CD4-positive, alpha-beta T cell (primary cell): ENCODE data around the gene LAMP5. TPM values are rescaled to one million over a fixed set of nuclear protein-coding genes. Genes with fewer than 3 reads are reported as not detected.

ENCODE experiments used
- ATAC-seq: fragments of 200-7000 bp; cut with Tn5 transposase; one replicate; pipeline ENCODE4 v1.10.0; 2022; ENCODE audit warnings: mild to moderate bottlenecking; ENCODE audit not compliant: poor library complexity
- CTCF ChIA-PET: fragments of 350-600 bp; sonication (Branson Sonifier 250); formaldehyde crosslinking; loops from one replicate; lab custom pipeline; 2021; ENCODE audit warnings: antibody characterized with exemption, inconsistent platforms; lab: Charles Lee
- POLR2A ChIA-PET: fragments of 350-600 bp; sonication (Branson Sonifier 250); formaldehyde crosslinking; loops from one replicate; lab custom pipeline; 2021; ENCODE audit warnings: antibody characterized with exemption, inconsistent platforms; lab: Charles Lee
- DNase-seq, 14 experiments: peaks; one replicate each; pipeline ENCODE4 v3.0.0-alpha.2; 2013 to 2020; ENCODE audit warnings: mixed read lengths in 2 of 14
- H3K27ac ChIP-seq, 2 donors: one replicate each; pipeline versions ENCODE4 v1.5.1 to v1.7.0; 2013; ENCODE audit warnings: low read length in 2 of 2, low read depth in 1 of 2, mild to moderate bottlenecking in 1 of 2
- H3K27me3 ChIP-seq, 2 experiments: 1 replicate in 1 of 2; 2 replicates in 1 of 2; pipeline versions ENCODE4 v1.6.1 to v1.7.0; 2013; ENCODE audit warnings: low read length in 2 of 2, control low read depth in 1 of 2, mild to moderate bottlenecking in 1 of 2, moderate library complexity in 1 of 2; ENCODE audit not compliant: insufficient read depth in 2 of 2, control insufficient read depth in 1 of 2
- H3K36me3 ChIP-seq: one replicate; pipeline ENCODE4 v1.6.1; 2013; ENCODE audit warnings: low read length, control low read depth; ENCODE audit not compliant: insufficient read depth
- H3K4me1 ChIP-seq: one replicate; pipeline ENCODE4 v1.6.1; 2013; ENCODE audit warnings: low read length, control low read depth; ENCODE audit not compliant: insufficient read depth
- H3K4me3 ChIP-seq: one replicate; pipeline ENCODE4 v1.5.1; 2013; ENCODE audit warnings: mild to moderate bottlenecking, low read length, moderate library complexity
- H3K9me3 ChIP-seq, 2 experiments: 1 replicate in 1 of 2; 2 replicates in 1 of 2; pipeline versions ENCODE4 v1.6.1 to v1.7.0; 2013; ENCODE audit warnings: low read length in 2 of 2, mild to moderate bottlenecking in 2 of 2, control low read depth in 1 of 2, moderate library complexity in 1 of 2; ENCODE audit not compliant: control insufficient read depth in 1 of 2, insufficient read depth in 1 of 2
- H3K27ac Mint-ChIP-seq: one replicate; pipeline ENCODE4 v1.8.0; 2020; ENCODE audit warnings: mixed read lengths
- H3K27me3 Mint-ChIP-seq: one replicate; pipeline ENCODE4 v1.8.0; 2021; ENCODE audit warnings: mixed read lengths
- H3K36me3 Mint-ChIP-seq: one replicate; pipeline ENCODE4 v1.8.0; 2021; ENCODE audit warnings: low read depth, mixed read lengths
- H3K4me1 Mint-ChIP-seq: one replicate; pipeline ENCODE4 v1.8.0; 2021; ENCODE audit warnings: low read depth, mixed read lengths
- H3K4me3 Mint-ChIP-seq: one replicate; pipeline ENCODE4 v1.8.0; 2020; ENCODE audit warnings: mild to moderate bottlenecking, mixed read lengths
- H3K9me3 Mint-ChIP-seq: one replicate; pipeline ENCODE4 v1.8.0; 2020; ENCODE audit warnings: mixed read lengths
- intact Hi-C, 2 experiments: fragments of 100-400 bp; cut with DNase I in 1 of 2; cut with micrococcal nuclease in 1 of 2; formaldehyde crosslinking; loops; one replicate each; pipeline versions ENCODE4 v1.15.1 to v1.9.0; 2023 to 2025; cut with DNase I, micrococcal nuclease
- total RNA-seq, 174 experiments: library from RNA in 2 of 174; stranded (reverse) in 2 of 174; gene quantifications; one replicate each; pipeline ENCODE4 v1.2.3 and lab custom pipeline; 2021 to 2026
- TF ChIP-seq, protein P1 (sequence below): fragments of 200-600 bp; IDR thresholded peaks from one replicate; pipeline ENCODE4 v1.8.0; 2022; ENCODE audit warnings: antibody characterized with exemption, mild to moderate bottlenecking

Gene LAMP5
- total RNA-seq, 2 experiments from 2014 or later, result 0.11 TPM; not detected in 1

DNA sequence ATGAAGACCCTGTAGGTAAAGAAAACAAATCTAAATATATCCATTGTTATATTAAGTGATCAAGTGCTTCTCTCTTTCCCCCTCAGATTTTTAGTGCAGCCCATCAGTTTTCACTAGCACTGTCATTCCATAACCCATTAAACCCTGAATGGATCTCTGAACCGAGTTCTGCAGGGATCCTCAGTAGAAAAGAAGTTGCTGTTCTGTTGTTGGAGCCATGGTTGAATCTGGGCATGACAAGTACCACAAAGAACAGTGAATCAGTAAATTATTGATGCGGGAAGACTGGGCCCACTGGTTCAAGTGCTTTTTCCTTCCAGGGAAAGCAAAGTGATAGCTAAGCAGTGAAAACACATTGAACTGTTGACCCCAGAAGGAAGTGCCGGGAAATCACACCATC is 60.4 kb downstream of the LAMP5 start:
- intact Hi-C loops, result no loop called here
- H3K4me3 ChIP-seq, result no peak overlapping the region
- no peak overlapping the region for H3K27ac ChIP-seq
- no peak for ATAC-seq
- H3K27me3 ChIP-seq, result no peaks in the 10 kb centered on the region
- H3K4me3 Mint-ChIP-seq, result no peak overlapping the region
- H3K4me1 ChIP-seq, result no peaks in the 10 kb centered on the region
- no peaks in the 10 kb centered on the region for H3K36me3 Mint-ChIP-seq
- TF ChIP-seq, protein P1, sequence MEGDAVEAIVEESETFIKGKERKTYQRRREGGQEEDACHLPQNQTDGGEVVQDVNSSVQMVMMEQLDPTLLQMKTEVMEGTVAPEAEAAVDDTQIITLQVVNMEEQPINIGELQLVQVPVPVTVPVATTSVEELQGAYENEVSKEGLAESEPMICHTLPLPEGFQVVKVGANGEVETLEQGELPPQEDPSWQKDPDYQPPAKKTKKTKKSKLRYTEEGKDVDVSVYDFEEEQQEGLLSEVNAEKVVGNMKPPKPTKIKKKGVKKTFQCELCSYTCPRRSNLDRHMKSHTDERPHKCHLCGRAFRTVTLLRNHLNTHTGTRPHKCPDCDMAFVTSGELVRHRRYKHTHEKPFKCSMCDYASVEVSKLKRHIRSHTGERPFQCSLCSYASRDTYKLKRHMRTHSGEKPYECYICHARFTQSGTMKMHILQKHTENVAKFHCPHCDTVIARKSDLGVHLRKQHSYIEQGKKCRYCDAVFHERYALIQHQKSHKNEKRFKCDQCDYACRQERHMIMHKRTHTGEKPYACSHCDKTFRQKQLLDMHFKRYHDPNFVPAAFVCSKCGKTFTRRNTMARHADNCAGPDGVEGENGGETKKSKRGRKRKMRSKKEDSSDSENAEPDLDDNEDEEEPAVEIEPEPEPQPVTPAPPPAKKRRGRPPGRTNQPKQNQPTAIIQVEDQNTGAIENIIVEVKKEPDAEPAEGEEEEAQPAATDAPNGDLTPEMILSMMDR, result no peak
- no peaks in the 10 kb centered on the region for H3K9me3 Mint-ChIP-seq
- peaks cover 4% of the 10 kb centered on the region for H3K27me3 Mint-ChIP-seq
- no peak for DNase-seq
- peaks cover 0 to 8% of the 10 kb centered on the region in 2 experiments for H3K9me3 ChIP-seq
- POLR2A ChIA-PET, result no interaction called here
- CTCF ChIA-PET, result no interaction called here
- no peaks in the 10 kb centered on the region for H3K36me3 ChIP-seq
- H3K27ac Mint-ChIP-seq, result no peak overlapping the region
- H3K4me1 Mint-ChIP-seq, result no peaks in the 10 kb centered on the region

DNA sequence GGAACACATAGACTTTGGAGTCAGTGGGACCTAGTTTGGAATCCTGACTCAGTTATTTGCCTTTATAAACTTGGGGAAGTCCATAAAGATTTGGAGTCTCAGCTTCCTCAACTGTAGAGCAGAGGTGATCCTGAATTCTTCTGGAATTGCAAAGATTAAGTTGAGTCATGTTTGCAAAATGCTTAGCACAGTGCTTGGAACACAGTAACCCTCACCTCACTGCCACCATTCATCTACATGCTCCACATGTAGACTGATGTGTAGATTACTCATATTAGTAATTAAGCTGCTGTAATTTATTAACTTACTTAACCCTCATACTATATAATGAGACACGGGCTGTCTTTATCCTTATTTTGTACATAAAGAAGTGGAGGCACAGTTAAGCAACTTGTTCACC is 61.4 kb downstream of the LAMP5 start:
- Histone ChIP-seq H3K4me1 (no peaks in the 10 kb centered on the region), H3K36me3 (no peaks in the 10 kb centered on the region), H3K27ac (no peak overlapping the region), H3K9me3 (peaks cover 0 to 8% of the 10 kb centered on the region in 2 experiments), H3K27me3 (no peaks in the 10 kb centered on the region), H3K4me3 (no peak overlapping the region)
- ATAC-seq (no peak), DNase-seq (no peak)
- ChIA-PET POLR2A (no interaction called here), CTCF (no interaction called here)
- no peaks in the 10 kb centered on the region for H3K9me3 Mint-ChIP-seq
- no peak overlapping the region for H3K4me3 Mint-ChIP-seq
- H3K27ac Mint-ChIP-seq, result no peak overlapping the region
- H3K4me1 Mint-ChIP-seq, result no peaks in the 10 kb centered on the region
- intact Hi-C loops, result no loop called here
- TF ChIP-seq, protein P1, result no peak
- H3K36me3 Mint-ChIP-seq, result no peaks in the 10 kb centered on the region
- peaks cover 4% of the 10 kb centered on the region for H3K27me3 Mint-ChIP-seq

DNA sequence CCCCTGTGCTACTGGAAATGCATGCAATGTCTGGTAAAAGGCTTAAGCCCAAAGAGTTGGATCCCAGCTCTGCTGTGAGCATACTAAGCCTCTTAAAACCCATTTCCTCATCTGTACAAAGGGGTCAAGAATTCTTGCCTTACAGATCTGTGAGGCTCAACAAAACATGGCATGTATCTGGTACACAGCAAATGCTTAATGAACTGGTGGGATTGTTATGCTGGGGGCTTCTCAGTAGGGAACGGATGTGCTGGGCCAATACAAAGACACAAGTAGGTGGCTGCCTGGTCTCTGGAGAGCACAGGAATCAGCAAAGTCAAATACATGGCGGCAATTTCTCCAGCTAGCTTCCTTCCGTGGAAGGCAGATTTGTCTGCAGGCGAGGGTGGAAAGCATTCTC is 62.3 kb downstream of the LAMP5 start:
- Histone ChIP-seq H3K4me1 (no peaks in the 10 kb centered on the region), H3K27ac (no peak overlapping the region), H3K27me3 (no peaks in the 10 kb centered on the region), H3K9me3 (peaks cover 0 to 4% of the 10 kb centered on the region in 2 experiments), H3K36me3 (no peaks in the 10 kb centered on the region), H3K4me3 (no peak overlapping the region)
- intact Hi-C loops, result no loop called here
- Mint-ChIP-seq H3K27ac (no peak overlapping the region), H3K4me1 (no peaks in the 10 kb centered on the region), H3K36me3 (no peaks in the 10 kb centered on the region), H3K9me3 (no peaks in the 10 kb centered on the region), H3K4me3 (no peak overlapping the region), H3K27me3 (peaks cover 4% of the 10 kb centered on the region)
- TF ChIP-seq, protein P1, result no peak
- ChIA-PET POLR2A (no interaction called here), CTCF (no interaction called here)
- no peak for ATAC-seq
- no peak for DNase-seq
